ENCODE results near the gene TCF4. TPM values are rescaled to one million over a fixed set of nuclear protein-coding genes. Genes with fewer than 3 reads are reported as not detected.

TCF4 gene
- total RNA-seq, 1 donor from 2014 or later: 175 TPM

DNA sequence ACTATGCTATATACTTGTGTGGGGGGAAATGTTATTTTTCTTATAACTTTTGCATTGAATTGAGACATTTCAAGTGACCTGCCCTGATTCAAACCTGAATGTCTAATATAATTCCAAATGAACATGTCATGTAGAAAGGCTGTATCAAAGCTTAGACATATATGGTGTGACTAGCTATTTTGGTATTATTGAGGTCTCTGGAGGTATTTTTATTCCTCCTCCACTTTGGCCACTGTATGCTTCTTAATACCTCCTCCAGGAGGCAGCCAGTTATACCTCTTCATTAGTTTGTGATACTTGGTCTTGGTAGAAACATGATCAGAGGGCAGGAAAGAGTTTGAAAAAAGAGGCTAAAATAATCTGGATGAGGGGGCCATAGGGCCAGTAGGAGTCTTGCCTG is 217.1 kb downstream of the TCF4 start:
- no peaks in the 10 kb centered on the region for H3K9me3 Mint-ChIP-seq (ENCODE audit: unreplicated experiment)
- H3K27me3 Mint-ChIP-seq (ENCODE audit: unreplicated experiment): no peaks in the 10 kb centered on the region
- no peak for TF ChIP-seq CTCF (IDR thresholded peaks at IDR 0.05; ENCODE audit: unreplicated experiment)
- H3K4me1 Mint-ChIP-seq (ENCODE audit: unreplicated experiment): peaks cover 3% of the 10 kb centered on the region
- H3K4me3 Mint-ChIP-seq (ENCODE audit: unreplicated experiment): no peak overlapping the region
- no peak for DNase-seq (ENCODE audit: low spot score)
- H3K36me3 Mint-ChIP-seq (ENCODE audit: low read depth, unreplicated experiment): peaks cover 8% of the 10 kb centered on the region
- no peak overlapping the region for H3K27ac Mint-ChIP-seq (ENCODE audit: unreplicated experiment)

GRCh38 chr18:55369346-55369745 is 218.6 kb downstream of the TCF4 start:
- no peaks in the 10 kb centered on the region for H3K27me3 Mint-ChIP-seq (ENCODE audit: unreplicated experiment)
- H3K4me3 Mint-ChIP-seq (ENCODE audit: unreplicated experiment): no peak overlapping the region
- H3K4me1 Mint-ChIP-seq (ENCODE audit: unreplicated experiment): peaks cover 3% of the 10 kb centered on the region
- TF ChIP-seq CTCF (IDR thresholded peaks at IDR 0.05; ENCODE audit: unreplicated experiment): no peak
- no peak for DNase-seq (ENCODE audit: low spot score)
- no peak overlapping the region for H3K27ac Mint-ChIP-seq (ENCODE audit: unreplicated experiment)
- no peaks in the 10 kb centered on the region for H3K9me3 Mint-ChIP-seq (ENCODE audit: unreplicated experiment)
- H3K36me3 Mint-ChIP-seq (ENCODE audit: low read depth, unreplicated experiment): peaks cover 8% of the 10 kb centered on the region

DNA sequence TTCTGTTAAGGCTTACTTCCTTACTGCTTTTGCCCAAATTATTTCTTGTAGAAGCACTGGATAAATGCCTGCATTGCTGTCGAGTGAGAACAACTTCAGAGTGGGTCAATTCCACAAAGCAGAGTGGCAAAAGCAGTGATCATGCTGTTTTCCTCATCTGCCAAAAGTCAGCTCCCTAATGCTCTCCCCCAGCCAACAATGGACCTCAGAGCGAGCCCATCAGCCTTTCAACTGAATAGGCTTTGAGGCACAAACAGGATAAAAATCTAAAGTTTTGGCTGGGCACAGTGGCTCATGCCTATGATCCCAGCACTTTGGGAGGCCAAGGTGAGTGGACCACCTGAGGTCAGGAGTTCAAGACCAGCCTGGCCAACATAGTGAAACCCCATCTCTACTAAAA is 222.7 kb downstream of the TCF4 start:
- H3K36me3 Mint-ChIP-seq (ENCODE audit: low read depth, unreplicated experiment): peaks cover 15% of the 10 kb centered on the region
- H3K27me3 Mint-ChIP-seq (ENCODE audit: unreplicated experiment): peaks cover 3% of the 10 kb centered on the region
- H3K4me1 Mint-ChIP-seq (ENCODE audit: unreplicated experiment): peaks cover 7% of the 10 kb centered on the region
- no peak for DNase-seq (ENCODE audit: low spot score)
- H3K4me3 Mint-ChIP-seq (ENCODE audit: unreplicated experiment): no peak overlapping the region
- no peak overlapping the region for H3K27ac Mint-ChIP-seq (ENCODE audit: unreplicated experiment)
- H3K9me3 Mint-ChIP-seq (ENCODE audit: unreplicated experiment): no peaks in the 10 kb centered on the region
- TF ChIP-seq CTCF (IDR thresholded peaks at IDR 0.05; ENCODE audit: unreplicated experiment): no peak

DNA sequence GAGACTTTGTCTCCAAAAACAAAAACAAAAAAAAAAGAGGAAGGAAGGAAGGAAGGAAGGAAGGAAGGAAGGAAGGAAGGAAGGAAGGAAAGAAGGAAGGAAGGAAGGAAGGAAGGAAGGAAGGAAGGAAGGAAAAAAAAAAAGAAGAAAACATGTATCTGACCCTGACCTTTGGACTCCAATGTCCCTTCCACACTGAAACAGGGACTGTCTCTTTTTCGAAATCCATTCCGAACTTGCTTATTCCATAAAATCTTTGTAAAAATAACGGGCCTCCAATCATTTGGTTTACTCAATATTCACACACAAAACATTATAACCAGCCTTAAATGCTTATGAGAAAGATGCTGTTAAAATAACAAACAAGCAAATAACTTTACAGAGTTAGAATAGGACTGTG is 225.7 kb downstream of the TCF4 start:
- no peak for TF ChIP-seq CTCF (IDR thresholded peaks at IDR 0.05; ENCODE audit: unreplicated experiment)

DNA sequence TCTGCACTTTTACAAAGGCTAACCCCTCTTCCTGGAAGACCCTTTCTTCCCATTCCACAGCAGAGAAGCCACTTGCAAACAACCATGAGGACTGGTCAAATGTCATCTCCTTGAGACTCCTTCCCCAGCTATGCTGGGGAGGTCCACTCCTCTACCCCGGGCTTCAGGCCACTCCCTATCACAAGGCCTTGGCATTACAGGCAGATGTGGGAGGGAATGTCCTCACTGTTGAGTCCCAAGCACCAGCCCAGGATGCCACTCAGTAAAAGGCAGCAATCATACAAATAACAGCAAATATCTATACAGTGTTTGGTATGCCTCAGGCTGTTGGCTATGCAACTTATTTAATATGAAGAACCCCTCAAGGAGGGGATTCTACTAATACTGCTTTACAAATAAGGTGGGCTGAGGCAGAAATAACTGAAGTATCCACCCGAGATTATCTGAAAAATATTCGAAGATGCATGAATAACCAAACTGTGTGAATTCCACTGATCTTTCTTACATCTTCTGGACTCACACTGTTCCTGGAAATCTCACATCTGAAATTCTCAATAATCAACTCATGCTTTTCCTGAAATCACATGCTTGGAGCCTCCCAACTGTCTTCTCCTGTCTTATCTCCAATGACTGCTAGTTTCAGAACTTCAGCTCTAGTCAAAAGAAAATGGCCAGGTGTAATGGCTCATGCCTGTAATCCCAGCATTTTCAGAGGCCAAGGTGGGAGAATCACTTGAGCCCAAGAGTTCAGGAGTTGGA is 226.3 kb downstream of the TCF4 start:
- H3K9me3 Mint-ChIP-seq (ENCODE audit: unreplicated experiment): no peaks in the 10 kb centered on the region
- H3K4me3 Mint-ChIP-seq (ENCODE audit: unreplicated experiment): peak overlapping the region; percentile 57
- no peak for DNase-seq (ENCODE audit: low spot score)
- no peak for TF ChIP-seq CTCF (IDR thresholded peaks at IDR 0.05; ENCODE audit: unreplicated experiment)
- H3K27ac Mint-ChIP-seq (ENCODE audit: unreplicated experiment): no peak overlapping the region
- H3K36me3 Mint-ChIP-seq (ENCODE audit: low read depth, unreplicated experiment): peaks cover 12% of the 10 kb centered on the region
- peaks cover 16% of the 10 kb centered on the region for H3K4me1 Mint-ChIP-seq (ENCODE audit: unreplicated experiment)
- peaks cover 3% of the 10 kb centered on the region for H3K27me3 Mint-ChIP-seq (ENCODE audit: unreplicated experiment)

More for the DNA sequence above, 225.7 kb downstream of the TCF4 start:
- Mint-ChIP-seq H3K27me3 (ENCODE audit: unreplicated experiment) (peaks cover 3% of the 10 kb centered on the region), H3K4me3 (ENCODE audit: unreplicated experiment) (no peak overlapping the region), H3K27ac (ENCODE audit: unreplicated experiment) (no peak overlapping the region), H3K36me3 (ENCODE audit: low read depth, unreplicated experiment) (peaks cover 12% of the 10 kb centered on the region), H3K4me1 (ENCODE audit: unreplicated experiment) (peaks cover 16% of the 10 kb centered on the region), H3K9me3 (ENCODE audit: unreplicated experiment) (no peaks in the 10 kb centered on the region)
- DNase-seq (ENCODE audit: low spot score): no peak

Data from endothelial cell (in vitro differentiated cells).